ENCODE results near the gene LINC00305.

The LINC00305 gene

GRCh38 chr18:64042728-64043358 lies 106.0 kb downstream of the LINC00305 start:
- in situ Hi-C loops (cut with MboI; ENCODE audit: low pct_unique_long_range_greater_than_20kb, low sequenced_read_pairs, unreplicated experiment) = loop anchor here (25.0 kb wide), 1 partner anchor 344 kb away; no protein-coding TSS in a partner anchor
- no peak for DNase-seq (ENCODE audit: low spot score)
- no peak for TF ChIP-seq CTCF (IDR thresholded peaks at IDR 0.05; ENCODE audit: extremely low read depth, insufficient read depth, missing control alignments)

GRCh38 chr18:64037812-64038414 lies 111.0 kb downstream of the LINC00305 start:
- in situ Hi-C loops (cut with MboI; ENCODE audit: low pct_unique_long_range_greater_than_20kb, low sequenced_read_pairs, unreplicated experiment) = loop anchor here (25.0 kb wide), 1 partner anchor 349 kb away; no protein-coding TSS in a partner anchor
- TF ChIP-seq CTCF (IDR thresholded peaks at IDR 0.05; ENCODE audit: extremely low read depth, insufficient read depth, missing control alignments) = peak; percentile 56
- DNase-seq (ENCODE audit: low spot score) = peak; percentile 60

GRCh38 chr18:64032312-64032711 lies 116.6 kb downstream of the LINC00305 start:
- in situ Hi-C loops (cut with MboI; ENCODE audit: low pct_unique_long_range_greater_than_20kb, low sequenced_read_pairs, unreplicated experiment) = loop anchor here (25.0 kb wide), 1 partner anchor 355 kb away; no protein-coding TSS in a partner anchor
- no peak for DNase-seq (ENCODE audit: low spot score)
- no peak for TF ChIP-seq CTCF (IDR thresholded peaks at IDR 0.05; ENCODE audit: extremely low read depth, insufficient read depth, missing control alignments)

GRCh38 chr18:64031411-64031810 lies 117.5 kb downstream of the LINC00305 start:
- DNase-seq (ENCODE audit: low spot score) = no peak
- no peak for TF ChIP-seq CTCF (IDR thresholded peaks at IDR 0.05; ENCODE audit: extremely low read depth, insufficient read depth, missing control alignments)
- in situ Hi-C loops (cut with MboI; ENCODE audit: low pct_unique_long_range_greater_than_20kb, low sequenced_read_pairs, unreplicated experiment) = loop anchor here (25.0 kb wide), 1 partner anchor 356 kb away; no protein-coding TSS in a partner anchor
